ENCODE measurements around the gene C10orf67.

C10orf67 gene

GRCh38 chr10:23200997-23201652 is 143.5 kb downstream of the C10orf67 start:
- H3K4me1 ChIP-seq (ENCODE audit: insufficient read depth, low read length): no peaks in the 10 kb centered on the region
- H4K20me1 ChIP-seq (ENCODE audit: insufficient read depth, low read length): no peaks in the 10 kb centered on the region
- H3K79me2 ChIP-seq (ENCODE audit: insufficient read depth, low read length): no peaks in the 10 kb centered on the region
- no peak overlapping the region for H3K9ac ChIP-seq (ENCODE audit: low read depth, low read length)
- H3K27ac ChIP-seq (ENCODE audit: low read length): no peak overlapping the region
- ATAC-seq (ENCODE audit: insufficient read depth, low read depth): no peak
- no peak overlapping the region for H3K4me2 ChIP-seq (ENCODE audit: insufficient read depth, low read length)
- no peaks in the 10 kb centered on the region for H3K27me3 ChIP-seq (ENCODE audit: insufficient read depth, low read length, poor library complexity)
- no peak overlapping the region for H3K4me3 ChIP-seq (ENCODE audit: low read depth in 1 of 2, low read length in 2 of 2)
- H3K9me3 ChIP-seq (ENCODE audit: insufficient read depth, low read length, severe bottlenecking): no peaks in the 10 kb centered on the region
- no peak for DNase-seq
- TF ChIP-seq CTCF (IDR thresholded peaks at IDR 0.05; ENCODE audit: borderline replicate concordance, extremely low read depth, low read length, poor library complexity, severe bottlenecking): no peak
- TF ChIP-seq EZH2 (IDR thresholded peaks at IDR 0.05; ENCODE audit: borderline replicate concordance, low read depth, low read length, severe bottlenecking): no peak
- no peaks in the 10 kb centered on the region for H3K36me3 ChIP-seq (ENCODE audit: insufficient read depth, low read length)
- H2AFZ ChIP-seq (ENCODE audit: low read depth, low read length): no peak overlapping the region

- H3K27me3 ChIP-seq (ENCODE audit: insufficient read depth, low read length, poor library complexity): no peaks in the 10 kb centered on the region
These were observed 144.0 kb downstream of the C10orf67 start for GRCh38 chr10:23200586-23200985.

GRCh38 chr10:23199768-23200511 is 144.7 kb downstream of the C10orf67 start:
- Histone ChIP-seq H4K20me1 (ENCODE audit: insufficient read depth, low read length) (no peaks in the 10 kb centered on the region), H3K36me3 (ENCODE audit: insufficient read depth, low read length) (no peaks in the 10 kb centered on the region), H3K9ac (ENCODE audit: low read depth, low read length) (no peak overlapping the region), H3K9me3 (ENCODE audit: insufficient read depth, low read length, severe bottlenecking) (no peaks in the 10 kb centered on the region), H3K4me3 (ENCODE audit: low read depth in 1 of 2, low read length in 2 of 2) (no peak overlapping the region), H3K4me1 (ENCODE audit: insufficient read depth, low read length) (no peaks in the 10 kb centered on the region), H3K79me2 (ENCODE audit: insufficient read depth, low read length) (no peaks in the 10 kb centered on the region), H3K4me2 (ENCODE audit: insufficient read depth, low read length) (no peak overlapping the region), H2AFZ (ENCODE audit: low read depth, low read length) (no peak overlapping the region), H3K27me3 (ENCODE audit: insufficient read depth, low read length, poor library complexity) (no peaks in the 10 kb centered on the region), H3K27ac (ENCODE audit: low read length) (no peak overlapping the region)
- no peak for TF ChIP-seq EZH2 (IDR thresholded peaks at IDR 0.05; ENCODE audit: borderline replicate concordance, low read depth, low read length, severe bottlenecking)
- no peak for TF ChIP-seq CTCF (IDR thresholded peaks at IDR 0.05; ENCODE audit: borderline replicate concordance, extremely low read depth, low read length, poor library complexity, severe bottlenecking)
- no peak for DNase-seq
- ATAC-seq (ENCODE audit: insufficient read depth, low read depth): no peak

More at GRCh38 chr10:23200586-23200985, 144.0 kb downstream of the C10orf67 start:
- Histone ChIP-seq H3K4me1 (ENCODE audit: insufficient read depth, low read length) (no peaks in the 10 kb centered on the region), H3K4me3 (ENCODE audit: low read depth in 1 of 2, low read length in 2 of 2) (no peak overlapping the region), H3K9me3 (ENCODE audit: insufficient read depth, low read length, severe bottlenecking) (no peaks in the 10 kb centered on the region), H3K36me3 (ENCODE audit: insufficient read depth, low read length) (no peaks in the 10 kb centered on the region), H3K9ac (ENCODE audit: low read depth, low read length) (no peak overlapping the region), H3K27ac (ENCODE audit: low read length) (no peak overlapping the region), H4K20me1 (ENCODE audit: insufficient read depth, low read length) (no peaks in the 10 kb centered on the region), H3K4me2 (ENCODE audit: insufficient read depth, low read length) (no peak overlapping the region), H3K79me2 (ENCODE audit: insufficient read depth, low read length) (no peaks in the 10 kb centered on the region), H2AFZ (ENCODE audit: low read depth, low read length) (no peak overlapping the region)
- no peak for TF ChIP-seq EZH2 (IDR thresholded peaks at IDR 0.05; ENCODE audit: borderline replicate concordance, low read depth, low read length, severe bottlenecking)
- no peak for TF ChIP-seq CTCF (IDR thresholded peaks at IDR 0.05; ENCODE audit: borderline replicate concordance, extremely low read depth, low read length, poor library complexity, severe bottlenecking)
- DNase-seq: no peak
- no peak for ATAC-seq (ENCODE audit: insufficient read depth, low read depth)
